GM21528 (cell line): ENCODE data around the gene LPIN2.

Source experiments
- ATAC-seq: cut with Tn5 transposase; IDR thresholded peaks from one replicate; pipeline ENCODE4 v1.9.1; 2021; ENCODE audit warnings: mild to moderate bottlenecking, moderate library complexity; ENCODE audit not compliant: unreplicated experiment, low FRiP score

LPIN2 gene

DNA sequence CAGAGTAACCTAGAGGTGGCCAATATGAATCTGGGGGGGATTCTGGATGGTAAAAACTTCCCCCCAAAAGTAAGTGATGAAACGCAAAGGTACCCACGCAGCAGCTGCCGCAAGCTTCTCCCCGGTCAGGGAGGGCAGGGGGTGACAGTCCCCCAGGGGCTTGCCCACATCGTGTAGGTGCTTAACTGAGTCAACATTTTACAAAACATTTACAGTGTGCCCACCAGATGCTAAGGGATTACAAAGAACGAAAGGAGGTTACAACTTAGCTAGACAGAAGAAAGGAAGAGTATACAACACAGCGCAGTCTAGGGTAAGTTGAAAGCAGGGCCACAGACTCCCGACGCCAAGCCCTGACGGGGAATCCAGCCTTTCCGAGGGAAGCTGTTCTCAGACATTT is 45.6 kb downstream of the LPIN2 start:
- ATAC-seq = no peak

DNA sequence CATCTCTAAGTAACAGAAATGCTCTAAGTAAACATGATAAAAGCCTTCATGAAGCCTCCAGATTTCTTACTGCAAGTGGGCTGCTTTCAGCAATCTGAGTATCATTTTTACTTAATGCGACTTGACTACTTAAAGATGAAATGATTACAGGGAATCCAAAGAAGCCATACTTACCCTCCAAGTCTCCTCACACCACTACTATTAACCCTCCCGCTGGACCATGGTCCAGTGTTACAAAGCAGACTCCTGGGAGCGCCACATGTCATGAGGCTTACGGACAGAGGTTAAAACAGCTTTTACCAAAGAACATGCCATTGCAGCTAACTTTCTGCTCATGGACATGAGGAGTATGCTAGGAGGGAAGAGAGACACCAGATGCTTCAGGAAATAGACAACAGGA is 46.4 kb downstream of the LPIN2 start:
- ATAC-seq = no peak

GRCh38 chr18:2965797-2966196 is 47.1 kb downstream of the LPIN2 start:
- ATAC-seq = no peak

DNA sequence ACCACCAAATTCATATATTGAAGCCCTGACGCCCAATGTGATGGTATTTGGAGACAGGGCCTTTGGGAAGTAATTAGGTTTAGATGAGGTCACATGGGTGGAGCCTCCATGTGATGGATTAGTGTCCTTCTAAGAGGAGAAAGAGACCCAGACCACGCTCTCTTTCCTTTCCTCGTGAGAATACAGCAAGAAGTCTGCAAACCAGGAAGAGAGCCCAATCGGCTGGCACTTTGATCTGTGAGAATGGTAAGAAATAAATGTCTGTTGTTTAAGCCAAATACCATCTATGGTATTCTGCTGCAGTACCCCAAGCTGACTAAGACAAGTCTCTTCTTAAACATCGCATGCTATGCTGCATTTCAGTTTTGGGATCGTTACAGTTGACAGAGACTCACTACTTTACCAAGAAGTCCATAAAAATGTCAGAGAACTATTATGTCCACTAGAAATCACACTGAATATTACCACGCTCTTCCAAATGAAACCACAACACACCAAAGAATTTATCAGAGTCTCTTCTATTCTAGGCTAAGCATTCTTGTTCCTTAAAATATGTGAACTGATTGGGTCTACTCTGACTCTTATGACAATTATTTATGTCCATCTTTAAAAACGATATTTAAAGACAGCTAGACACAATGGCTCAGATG is 48.5 kb downstream of the LPIN2 start:
- ATAC-seq = no peak
